Renal pelvis (tissue), 4 donors: ENCODE data around the gene PARD3B. TPM values are rescaled to one million over a fixed set of nuclear protein-coding genes. Genes with fewer than 3 reads are reported as not detected.
"Not testable (repeated sequence)": the region's sequence is repeated elsewhere in the genome, so short reads cannot be mapped to it uniquely, and the experiment has no call there.

Experiments
- DNase-seq: peaks from one replicate; pipeline ENCODE4 v3.0.0-alpha.2; 2013
- polyA plus RNA-seq, 3 donors: library from polyadenylated mRNA; unstranded; fragments of 120-200 nt; gene quantifications; one replicate each; pipeline ENCODE4 v1.2.1, GENCODE V29; 2013; ENCODE audit not compliant: insufficient read length in 3 of 3

Gene PARD3B
- polyA plus RNA-seq, 3 donors = 33.2 to 37.3 (median 34.3) TPM

- no peak for DNase-seq
Observed at GRCh38 chr2:205188239-205189138, 643.2 kb downstream of the PARD3B start.

- no peak for DNase-seq
Observed at GRCh38 chr2:205189301-205189700, 644.0 kb downstream of the PARD3B start.

- no peak for DNase-seq
Observed at GRCh38 chr2:205190528-205190927, 645.3 kb downstream of the PARD3B start.

- no peak for DNase-seq
Observed at GRCh38 chr2:205193125-205193835, 648.0 kb downstream of the PARD3B start.

GRCh38 chr2:205193836-205194228, 648.6 kb downstream of the PARD3B start:
- DNase-seq = no peak

- no peak for DNase-seq
Observed at GRCh38 chr2:205197468-205198139, 652.3 kb downstream of the PARD3B start.

- DNase-seq = no peak
Observed at GRCh38 chr2:205198140-205198525, 652.9 kb downstream of the PARD3B start.

GRCh38 chr2:205199165-205199850, 654.0 kb downstream of the PARD3B start:
- no peak for DNase-seq

GRCh38 chr2:205210494-205210893, 665.2 kb downstream of the PARD3B start:
- no peak for DNase-seq

GRCh38 chr2:205212357-205212756, 667.1 kb downstream of the PARD3B start:
- no peak for DNase-seq

GRCh38 chr2:205216092-205216491, 670.8 kb downstream of the PARD3B start:
- DNase-seq = no peak

GRCh38 chr2:205216580-205216979, 671.3 kb downstream of the PARD3B start:
- no peak for DNase-seq

- no peak for DNase-seq
Observed at GRCh38 chr2:205217004-205217403, 671.7 kb downstream of the PARD3B start.

GRCh38 chr2:205218056-205218455, 672.8 kb downstream of the PARD3B start:
- DNase-seq = no peak

- DNase-seq = not testable (repeated sequence)
Observed at GRCh38 chr2:205218816-205219215, 673.5 kb downstream of the PARD3B start.

GRCh38 chr2:205220559-205220958, 675.3 kb downstream of the PARD3B start:
- DNase-seq = no peak

GRCh38 chr2:205232086-205232485, 686.8 kb downstream of the PARD3B start:
- no peak for DNase-seq

GRCh38 chr2:205235434-205235833, 690.2 kb downstream of the PARD3B start:
- no peak for DNase-seq

- no peak for DNase-seq
Observed at GRCh38 chr2:205237524-205237923, 692.2 kb downstream of the PARD3B start.

GRCh38 chr2:205245001-205245400, 699.7 kb downstream of the PARD3B start:
- DNase-seq = no peak

- DNase-seq = peak; percentile 22
Observed at GRCh38 chr2:205245652-205246051, 700.4 kb downstream of the PARD3B start.

GRCh38 chr2:205259121-205259520, 713.8 kb downstream of the PARD3B start:
- DNase-seq = no peak
